Esophagus (tissue), 2 donors: ENCODE results near the gene TOMM70. TPM values are rescaled to one million over a fixed set of nuclear protein-coding genes. Genes with fewer than 3 reads are reported as not detected.
"Not testable (repeated sequence)": the region's sequence is repeated elsewhere in the genome, so short reads cannot be mapped to it uniquely, and the experiment has no call there.

Experiments
- H3K27ac ChIP-seq, 2 donors: one replicate each; pipeline ENCODE4 v1.5.1; 2013; ENCODE audit warnings: low read depth in 2 of 2, mild to moderate bottlenecking in 2 of 2, inconsistent platforms in 1 of 2, low read length in 1 of 2, moderate library complexity in 1 of 2
- H3K27me3 ChIP-seq, 2 donors: one replicate each; pipeline ENCODE4 v1.6.1; 2013; ENCODE audit warnings: low read length in 2 of 2, control low read depth in 1 of 2, mild to moderate bottlenecking in 1 of 2; ENCODE audit not compliant: insufficient read depth in 2 of 2, control insufficient read depth in 1 of 2
- H3K36me3 ChIP-seq, 2 donors: one replicate each; pipeline ENCODE4 v1.6.1; 2013; ENCODE audit warnings: low read length in 1 of 2; ENCODE audit not compliant: control insufficient read depth in 2 of 2, insufficient read depth in 2 of 2
- H3K4me1 ChIP-seq, 2 donors: one replicate each; pipeline ENCODE4 v1.6.1; 2013; ENCODE audit warnings: low read length in 1 of 2; ENCODE audit not compliant: control insufficient read depth in 2 of 2, insufficient read depth in 2 of 2
- H3K4me3 ChIP-seq, 2 donors: one replicate each; pipeline ENCODE4 v1.5.1; 2013; ENCODE audit warnings: low read length in 2 of 2, mild to moderate bottlenecking in 2 of 2, low read depth in 1 of 2, moderate library complexity in 1 of 2
- H3K9me3 ChIP-seq, 2 donors: one replicate each; pipeline ENCODE4 v1.6.1; 2013; ENCODE audit warnings: mild to moderate bottlenecking in 2 of 2, low read depth in 1 of 2, low read length in 1 of 2, moderate library complexity in 1 of 2; ENCODE audit not compliant: control insufficient read depth in 2 of 2, insufficient read depth in 1 of 2
- WGBS, 2 donors: extraction: QIAGEN DNeasy Blood & Tissue Kit; methylation state at CpG; one replicate each; pipeline ENCODE4 v1.1.7; 2013; 5-methylcytosine and 5-hydroxymethylcytosine counted together
- polyA plus RNA-seq, 2 donors: library from polyadenylated mRNA; stranded (reverse); fragments of 200-250 nt; gene quantifications; one replicate each; pipeline ENCODE4 v1.2.3, GENCODE V29; 2013
- donor health status: healthy with polysubstance abuse.
- donor health status: Bipolar disorder and iron deficiency.

The TOMM70 gene
- polyA plus RNA-seq, 2 donors = 11.5 to 21.7 TPM

GRCh38 chr3:100352296-100353231 lies 48.3 kb downstream of the TOMM70 start:
- Histone ChIP-seq H3K27ac (no peak overlapping the region), H3K27me3 (no peaks in the 10 kb centered on the region), H3K4me3 (no peak overlapping the region), H3K36me3 (peaks cover 19 to 22% of the 10 kb centered on the region in 2 donors), H3K4me1 (no peaks in the 10 kb centered on the region), H3K9me3 (peaks cover 0 to 3% of the 10 kb centered on the region in 2 donors)
- WGBS, 2 donors = 92% methylated on average over 10 of the region's 10 CpGs

- H3K27ac ChIP-seq, H3K4me3 ChIP-seq, H3K9me3 ChIP-seq, H3K27me3 ChIP-seq, H3K4me1 ChIP-seq: not testable (repeated sequence)
- WGBS, 2 donors = 92 to 100% methylated on average over 1 of the region's 2 CpGs
- peaks cover 19 to 22% of the 10 kb centered on the region in 2 donors for H3K36me3 ChIP-seq
Observed at GRCh38 chr3:100351770-100352169, 49.1 kb downstream of the TOMM70 start.

- Histone ChIP-seq H3K36me3 (peaks cover 22% of the 10 kb centered on the region in 2 donors), H3K9me3 (peaks cover 0 to 3% of the 10 kb centered on the region in 2 donors), H3K4me3 (no peak overlapping the region), H3K27me3 (no peaks in the 10 kb centered on the region), H3K27ac (no peak overlapping the region), H3K4me1 (no peaks in the 10 kb centered on the region)
- WGBS, 2 donors = 93 to 94% methylated on average over 5 of the region's 5 CpGs
Observed at GRCh38 chr3:100348727-100349126, 52.2 kb downstream of the TOMM70 start.

- no peak overlapping the region for H3K27ac ChIP-seq
- peaks cover 3% of the 10 kb centered on the region in 2 donors for H3K36me3 ChIP-seq
- no peak overlapping the region for H3K4me3 ChIP-seq
- no peaks in the 10 kb centered on the region for H3K27me3 ChIP-seq
- no peaks in the 10 kb centered on the region for H3K9me3 ChIP-seq
- peaks cover 0 to 1% of the 10 kb centered on the region in 2 donors for H3K4me1 ChIP-seq
- WGBS, 2 donors = 97 to 100% methylated on average over 1 of the region's 1 CpG
Observed at GRCh38 chr3:100340527-100340926, 60.4 kb downstream of the TOMM70 start.

- Histone ChIP-seq H3K27ac (no peak overlapping the region), H3K27me3 (no peaks in the 10 kb centered on the region), H3K36me3 (peaks cover 0 to 3% of the 10 kb centered on the region in 2 donors), H3K4me1 (peaks cover 0 to 3% of the 10 kb centered on the region in 2 donors), H3K9me3 (no peaks in the 10 kb centered on the region), H3K4me3 (no peak overlapping the region)
- WGBS, 2 donors = 94 to 96% methylated on average over 5 of the region's 5 CpGs
Observed at GRCh38 chr3:100339786-100340185, 61.1 kb downstream of the TOMM70 start.

GRCh38 chr3:100338911-100339310 lies 62.0 kb downstream of the TOMM70 start:
- Histone ChIP-seq H3K27ac (no peak overlapping the region), H3K27me3 (no peaks in the 10 kb centered on the region), H3K36me3 (peaks cover 0 to 3% of the 10 kb centered on the region in 2 donors), H3K4me1 (peaks cover 0 to 3% of the 10 kb centered on the region in 2 donors), H3K9me3 (no peaks in the 10 kb centered on the region), H3K4me3 (no peak overlapping the region)
- 88 to 90% methylated on average over 10 of the region's 10 CpGs for WGBS, 2 donors

- not testable (repeated sequence) for H3K9me3 ChIP-seq, H3K27me3 ChIP-seq, H3K4me3 ChIP-seq, H3K36me3 ChIP-seq, H3K4me1 ChIP-seq, H3K27ac ChIP-seq
- 95 to 100% methylated on average over 9 to 10 of the region's 10 CpGs for WGBS, 2 donors
Observed at GRCh38 chr3:100336229-100336628, 64.7 kb downstream of the TOMM70 start.

GRCh38 chr3:100335434-100335833 lies 65.5 kb downstream of the TOMM70 start:
- Histone ChIP-seq H3K27ac (no peak overlapping the region), H3K36me3 (no peaks in the 10 kb centered on the region), H3K4me1 (peaks cover 0 to 3% of the 10 kb centered on the region in 2 donors), H3K4me3 (peak overlapping the region in 1 of 2 donors; percentile 93), H3K27me3 (no peaks in the 10 kb centered on the region), H3K9me3 (no peaks in the 10 kb centered on the region)
- WGBS, 2 donors = 64 to 65% methylated on average over 14 of the region's 14 CpGs

GRCh38 chr3:100334488-100335351 lies 66.2 kb downstream of the TOMM70 start, which contains the start of gene NIT2:
Gene NIT2 (plus strand): TSS chr3:100334757. CDS start chr3:100334792, 35 bp downstream.
- H3K4me1 ChIP-seq = peaks cover 0 to 3% of the 10 kb centered on the region in 2 donors
- H3K9me3 ChIP-seq = no peaks in the 10 kb centered on the region
- WGBS, 2 donors = 0 to 1% methylated on average over 48 to 77 of the region's 77 CpGs
- peak within 1 kb of the TSS; percentile 77 to 85 for H3K27ac ChIP-seq
- H3K36me3 ChIP-seq = no peaks in the 10 kb centered on the region
- no peaks in the 10 kb centered on the region for H3K27me3 ChIP-seq
- peak within 1 kb of the TSS; percentile 76 to 93 for H3K4me3 ChIP-seq
